Panc1 (cell line): ENCODE data around the gene MED13L. TPM values are rescaled to one million over a fixed set of nuclear protein-coding genes. Genes with fewer than 3 reads are reported as not detected.
A peak's percentile ranks its signal among the peaks of the same experiment; 100 is the strongest.

Experiments used
- ATAC-seq: fragments of 200-7000 bp; cut with Tn5 transposase; 2 replicates; pipeline ENCODE4 v1.9.1; 2020; ENCODE audit warnings: mild to moderate bottlenecking, moderate library complexity
- BruUV-seq: library from RNA; stranded (reverse); fragments of 400-500 nt; replicated peaks from 2 replicates; lab custom pipeline; 2021; lab: Mats Ljungman, UMichigan
- CTCF ChIA-PET: fragments of 300-600 bp; sonication (Branson Sonifier 250); formaldehyde crosslinking; loops from one replicate; lab custom pipeline; 2022; ENCODE audit warnings: antibody characterized with exemption; lab: Charles Lee
- POLR2A ChIA-PET: fragments of 300-600 bp; sonication (Branson Sonifier 250); formaldehyde crosslinking; loops from one replicate; lab custom pipeline; 2022; ENCODE audit warnings: antibody characterized with exemption; lab: Charles Lee
- DNase-seq: peaks from one replicate; pipeline ENCODE4 v3.0.0-alpha.2; 2010; ENCODE audit warnings: low read depth, low spot score
- H3K27ac ChIP-seq: 2 replicates; pipeline ENCODE4 v1.5.1; 2011; ENCODE audit warnings: mild to moderate bottlenecking, low read length, inconsistent platforms
- H3K27me3 ChIP-seq: fragments of 200-500 bp; sonication (Bioruptor generic); 2 replicates; pipeline ENCODE4 v1.6.0; 2014; ENCODE audit warnings: low read length, inconsistent platforms; ENCODE audit not compliant: control insufficient read depth, insufficient read depth
- H3K36me3 ChIP-seq: fragments of 200-500 bp; sonication (Bioruptor generic); 2 replicates; pipeline ENCODE4 v1.5.1; 2014; ENCODE audit warnings: inconsistent platforms, mild to moderate bottlenecking, low read length, moderate library complexity; ENCODE audit not compliant: control insufficient read depth, insufficient read depth
- H3K4me1 ChIP-seq: 2 replicates; pipeline ENCODE4 v1.5.1; 2011; ENCODE audit warnings: inconsistent platforms, mild to moderate bottlenecking, low read length, moderate library complexity; ENCODE audit not compliant: control insufficient read depth, insufficient read depth
- H3K4me3 ChIP-seq, 2 experiments: 2 replicates each; pipeline ENCODE4 v1.5.1; 2011 to 2012; ENCODE audit warnings: low read depth in 2 of 2, low read length in 2 of 2, mild to moderate bottlenecking in 2 of 2, inconsistent platforms in 1 of 2, moderate library complexity in 1 of 2
- H3K9me3 ChIP-seq: fragments of 200-500 bp; sonication (Bioruptor generic); 2 replicates; pipeline ENCODE4 v1.5.1; 2014; ENCODE audit warnings: low read depth, mild to moderate bottlenecking, inconsistent platforms, low read length, moderate library complexity; ENCODE audit not compliant: control insufficient read depth, insufficient read depth
- POLR2AphosphoS5 ChIP-seq: IDR thresholded peaks from 2 replicates; pipeline ENCODE4 v1.6.1; 2012; ENCODE audit warnings: mild to moderate bottlenecking, low read depth, low read length, moderate library complexity
- REST ChIP-seq, 2 experiments: IDR thresholded peaks; 2 replicates each; pipeline ENCODE4 v1.6.1; 2011 to 2012; ENCODE audit warnings: low read depth in 2 of 2, control low read depth in 1 of 2, low read length in 1 of 2, mild to moderate bottlenecking in 1 of 2, moderate library complexity in 1 of 2; ENCODE audit not compliant: insufficient read depth in 1 of 2
- SIN3A ChIP-seq: IDR thresholded peaks from 2 replicates; pipeline ENCODE4 v1.6.1; 2012; ENCODE audit warnings: low read depth, mild to moderate bottlenecking, low read length, moderate library complexity, borderline replicate concordance; ENCODE audit not compliant: insufficient read depth
- TCF7L2 ChIP-seq: IDR thresholded peaks from 2 replicates; pipeline ENCODE4 v1.6.1; 2011; ENCODE audit warnings: mild to moderate bottlenecking, low read depth, low read length, inconsistent platforms
- in situ Hi-C: cut with HindIII; loops from 2 replicates; pipeline ENCODE4 v1.10.0; 2016; ENCODE audit warnings: low sequenced_read_pairs, low pct_unique_long_range_greater_than_20kb
- intact Hi-C: fragments of 100-400 bp; cut with micrococcal nuclease; formaldehyde crosslinking; loops from one replicate; pipeline ENCODE4 v1.10.0; 2022; ENCODE audit not compliant: unreplicated experiment
- total RNA-seq: library from RNA; stranded (reverse); gene quantifications from one replicate; pipeline ENCODE4 v1.2.1, GENCODE V29; 2021; ENCODE audit not compliant: unreplicated experiment
- TF ChIP-seq, protein P1 (sequence below): fragments of 450-650 bp; IDR thresholded peaks from 2 replicates; pipeline ENCODE4 v1.5.1; 2017; ENCODE audit warnings: mild to moderate bottlenecking

MED13L gene
- total RNA-seq, 1 experiment from 2014 or later, result 170 TPM

GRCh38 chr12:116186482-116187150, 90.9 kb downstream of the MED13L start:
- no peak for DNase-seq
- Histone ChIP-seq H3K36me3 (no peaks in the 10 kb centered on the region), H3K4me1 (peaks cover 61% of the 10 kb centered on the region), H3K27me3 (no peaks in the 10 kb centered on the region), H3K4me3 (no peak overlapping the region), H3K9me3 (no peaks in the 10 kb centered on the region), H3K27ac (peak overlapping the region; percentile 13; the same call in 1 of the 2 replicates)
- no TSS peak for BruUV-seq
- ChIA-PET CTCF (no interaction called here), POLR2A (no interaction called here)
- in situ Hi-C loops, result no loop called here
- no peak for ATAC-seq
- TF ChIP-seq, protein P1, sequence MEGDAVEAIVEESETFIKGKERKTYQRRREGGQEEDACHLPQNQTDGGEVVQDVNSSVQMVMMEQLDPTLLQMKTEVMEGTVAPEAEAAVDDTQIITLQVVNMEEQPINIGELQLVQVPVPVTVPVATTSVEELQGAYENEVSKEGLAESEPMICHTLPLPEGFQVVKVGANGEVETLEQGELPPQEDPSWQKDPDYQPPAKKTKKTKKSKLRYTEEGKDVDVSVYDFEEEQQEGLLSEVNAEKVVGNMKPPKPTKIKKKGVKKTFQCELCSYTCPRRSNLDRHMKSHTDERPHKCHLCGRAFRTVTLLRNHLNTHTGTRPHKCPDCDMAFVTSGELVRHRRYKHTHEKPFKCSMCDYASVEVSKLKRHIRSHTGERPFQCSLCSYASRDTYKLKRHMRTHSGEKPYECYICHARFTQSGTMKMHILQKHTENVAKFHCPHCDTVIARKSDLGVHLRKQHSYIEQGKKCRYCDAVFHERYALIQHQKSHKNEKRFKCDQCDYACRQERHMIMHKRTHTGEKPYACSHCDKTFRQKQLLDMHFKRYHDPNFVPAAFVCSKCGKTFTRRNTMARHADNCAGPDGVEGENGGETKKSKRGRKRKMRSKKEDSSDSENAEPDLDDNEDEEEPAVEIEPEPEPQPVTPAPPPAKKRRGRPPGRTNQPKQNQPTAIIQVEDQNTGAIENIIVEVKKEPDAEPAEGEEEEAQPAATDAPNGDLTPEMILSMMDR, result no peak
- TF ChIP-seq SIN3A, result no peak
- TF ChIP-seq REST (IDR thresholded peaks at IDR 0.05; ENCODE audit: insufficient read depth in 1 of 2, low read depth in 2 of 2, low read length in 1 of 2), result no peak
- no peak for TF ChIP-seq POLR2AphosphoS5
- no peak for TF ChIP-seq TCF7L2
- intact Hi-C loops, result no loop called here

GRCh38 chr12:116184763-116185162, 92.7 kb downstream of the MED13L start:
- H3K4me3 ChIP-seq, result no peak overlapping the region
- in situ Hi-C loops (no loop called here), intact Hi-C loops (no loop called here)
- DNase-seq (no peak), ATAC-seq (no peak)
- no peaks in the 10 kb centered on the region for H3K9me3 ChIP-seq
- ChIA-PET CTCF (no interaction called here), POLR2A (no interaction called here)
- H3K4me1 ChIP-seq, result peaks cover 61% of the 10 kb centered on the region
- TF ChIP-seq, protein P1, result no peak
- no peak for TF ChIP-seq REST (IDR thresholded peaks at IDR 0.05; ENCODE audit: insufficient read depth in 1 of 2, low read depth in 2 of 2, low read length in 1 of 2)
- TF ChIP-seq POLR2AphosphoS5, result no peak
- TF ChIP-seq SIN3A, result no peak
- TF ChIP-seq TCF7L2, result no peak
- no TSS peak for BruUV-seq
- H3K27ac ChIP-seq, result no peak overlapping the region
- no peaks in the 10 kb centered on the region for H3K36me3 ChIP-seq
- no peaks in the 10 kb centered on the region for H3K27me3 ChIP-seq
